ENCODE data around the gene MEI4. TPM values are rescaled to one million over a fixed set of nuclear protein-coding genes. Genes with fewer than 3 reads are reported as not detected.

Gene MEI4
- total RNA-seq, 1 donor from 2014 or later: not detected

- H3K4me3 ChIP-seq (ENCODE audit: low read depth, low read length): no peak overlapping the region
- H3K36me3 ChIP-seq (ENCODE audit: control insufficient read depth, insufficient read depth, low read length): no peaks in the 10 kb centered on the region
- no peak for FAIRE-seq
- H3K27me3 ChIP-seq (ENCODE audit: control insufficient read depth, insufficient read depth, low read length): no peaks in the 10 kb centered on the region
- TF ChIP-seq CTCF (IDR thresholded peaks at IDR 0.05; ENCODE audit: insufficient read depth, low read length, severe bottlenecking): no peak
- no peak for DNase-seq (ENCODE audit: low read depth)
Observed at GRCh38 chr6:77812304-77812703, 159.5 kb downstream of the MEI4 start.

- TF ChIP-seq CTCF (IDR thresholded peaks at IDR 0.05; ENCODE audit: insufficient read depth, low read length, severe bottlenecking): no peak
- FAIRE-seq (no peak), DNase-seq (ENCODE audit: low read depth) (no peak)
- Histone ChIP-seq H3K36me3 (ENCODE audit: control insufficient read depth, insufficient read depth, low read length) (no peaks in the 10 kb centered on the region), H3K4me3 (ENCODE audit: low read depth, low read length) (no peak overlapping the region), H3K27me3 (ENCODE audit: control insufficient read depth, insufficient read depth, low read length) (no peaks in the 10 kb centered on the region)
Observed at GRCh38 chr6:77813090-77813489, 160.3 kb downstream of the MEI4 start.

GRCh38 chr6:77814119-77814518 is 161.3 kb downstream of the MEI4 start:
- H3K4me3 ChIP-seq (ENCODE audit: low read depth, low read length): no peak overlapping the region
- H3K27me3 ChIP-seq (ENCODE audit: control insufficient read depth, insufficient read depth, low read length): no peaks in the 10 kb centered on the region
- DNase-seq (ENCODE audit: low read depth) (no peak), FAIRE-seq (no peak)
- TF ChIP-seq CTCF (IDR thresholded peaks at IDR 0.05; ENCODE audit: insufficient read depth, low read length, severe bottlenecking): no peak
- no peaks in the 10 kb centered on the region for H3K36me3 ChIP-seq (ENCODE audit: control insufficient read depth, insufficient read depth, low read length)

- H3K4me3 ChIP-seq (ENCODE audit: low read depth, low read length): no peak overlapping the region
- no peaks in the 10 kb centered on the region for H3K36me3 ChIP-seq (ENCODE audit: control insufficient read depth, insufficient read depth, low read length)
- no peak for TF ChIP-seq CTCF (IDR thresholded peaks at IDR 0.05; ENCODE audit: insufficient read depth, low read length, severe bottlenecking)
- DNase-seq (ENCODE audit: low read depth) (no peak), FAIRE-seq (no peak)
- H3K27me3 ChIP-seq (ENCODE audit: control insufficient read depth, insufficient read depth, low read length): no peaks in the 10 kb centered on the region
Observed at GRCh38 chr6:77815531-77815930, 162.7 kb downstream of the MEI4 start.

GRCh38 chr6:77816766-77817270 is 164.0 kb downstream of the MEI4 start:
- TF ChIP-seq CTCF (IDR thresholded peaks at IDR 0.05; ENCODE audit: insufficient read depth, low read length, severe bottlenecking): no peak
- Histone ChIP-seq H3K27me3 (ENCODE audit: control insufficient read depth, insufficient read depth, low read length) (no peaks in the 10 kb centered on the region), H3K4me3 (ENCODE audit: low read depth, low read length) (no peak overlapping the region), H3K36me3 (ENCODE audit: control insufficient read depth, insufficient read depth, low read length) (no peaks in the 10 kb centered on the region)
- DNase-seq (ENCODE audit: low read depth) (peak; percentile 38), FAIRE-seq (no peak)

GRCh38 chr6:77822265-77822664 is 169.4 kb downstream of the MEI4 start:
- FAIRE-seq: no peak

More at GRCh38 chr6:77822265-77822664, 169.4 kb downstream of the MEI4 start:
- Histone ChIP-seq H3K36me3 (ENCODE audit: control insufficient read depth, insufficient read depth, low read length) (no peaks in the 10 kb centered on the region), H3K27me3 (ENCODE audit: control insufficient read depth, insufficient read depth, low read length) (no peaks in the 10 kb centered on the region), H3K4me3 (ENCODE audit: low read depth, low read length) (no peak overlapping the region)
- no peak for DNase-seq (ENCODE audit: low read depth)
- no peak for TF ChIP-seq CTCF (IDR thresholded peaks at IDR 0.05; ENCODE audit: insufficient read depth, low read length, severe bottlenecking)

All from bronchial epithelial cell (primary cell).